NCI-H2196 treated with DMSO at 0.1 percent for 48 hours (cell line): ENCODE measurements around the gene BCR.
"Not testable (repeated sequence)": the region's sequence is repeated elsewhere in the genome, so short reads cannot be mapped to it uniquely, and the experiment has no call there.

Source experiments
- DNase-seq: peaks from one replicate; lab custom pipeline; 2025; ENCODE audit not compliant: unreplicated experiment; lab: John Stamatoyannopoulos, UW

Gene BCR

DNA sequence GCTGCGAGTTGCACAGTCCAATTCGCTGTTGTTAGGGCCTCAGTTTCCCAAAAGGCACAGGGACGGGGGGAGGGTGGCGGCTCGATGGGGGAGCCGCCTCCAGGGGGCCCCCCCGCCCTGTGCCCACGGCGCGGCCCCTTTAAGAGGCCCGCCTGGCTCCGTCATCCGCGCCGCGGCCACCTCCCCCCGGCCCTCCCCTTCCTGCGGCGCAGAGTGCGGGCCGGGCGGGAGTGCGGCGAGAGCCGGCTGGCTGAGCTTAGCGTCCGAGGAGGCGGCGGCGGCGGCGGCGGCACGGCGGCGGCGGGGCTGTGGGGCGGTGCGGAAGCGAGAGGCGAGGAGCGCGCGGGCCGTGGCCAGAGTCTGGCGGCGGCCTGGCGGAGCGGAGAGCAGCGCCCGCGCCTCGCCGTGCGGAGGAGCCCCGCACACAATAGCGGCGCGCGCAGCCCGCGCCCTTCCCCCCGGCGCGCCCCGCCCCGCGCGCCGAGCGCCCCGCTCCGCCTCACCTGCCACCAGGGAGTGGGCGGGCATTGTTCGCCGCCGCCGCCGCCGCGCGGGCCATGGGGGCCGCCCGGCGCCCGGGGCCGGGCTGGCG lies at the start of gene BCR:
TSS of gene BCR (plus strand) at position 209 of the 592 bp plus-strand sequence. CDS start 452 bp downstream, outside the sequence.
- DNase-seq = no peak

DNA sequence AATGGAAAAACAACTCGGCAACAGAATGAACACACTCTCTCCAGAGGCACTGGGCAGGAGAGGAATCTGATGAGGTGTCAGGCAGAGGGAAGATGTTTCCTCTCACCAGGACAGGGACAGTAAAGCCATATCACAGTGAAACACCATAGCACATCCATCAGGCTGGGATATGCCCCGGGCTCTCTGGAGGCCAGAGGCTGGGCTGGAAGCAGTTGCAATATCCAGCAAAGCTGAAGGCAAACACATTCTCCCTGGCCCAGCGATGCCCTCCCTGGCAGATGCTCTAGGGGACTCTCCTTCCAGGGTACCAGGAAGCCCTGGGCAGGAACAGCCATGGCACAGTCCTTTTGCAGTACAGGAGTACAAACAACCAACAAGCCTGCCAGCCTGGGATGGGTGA lies 49.6 kb upstream of the BCR start:
- no peak for DNase-seq

DNA sequence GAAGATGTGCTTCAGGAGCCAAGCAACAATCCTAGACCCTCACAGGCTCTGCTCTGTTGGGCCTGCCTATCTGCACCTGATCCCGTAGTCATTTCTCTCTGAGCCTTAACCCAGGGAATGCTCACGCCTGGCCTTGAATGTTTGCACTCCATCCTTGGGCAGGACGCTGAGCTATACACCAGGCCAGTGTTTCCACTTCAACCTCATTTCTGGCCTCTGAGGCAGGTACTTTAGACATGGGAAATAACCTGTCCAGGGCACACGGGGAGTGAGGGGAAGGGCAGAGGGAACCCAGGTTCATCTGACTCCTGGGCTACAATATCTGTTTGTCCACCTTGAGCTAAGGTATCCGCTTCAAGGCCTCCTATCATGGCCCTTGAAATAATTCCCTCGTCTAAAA lies 48.4 kb upstream of the BCR start:
- DNase-seq = no peak

- no peak for DNase-seq
These were observed 47.8 kb upstream of the BCR start for GRCh38 chr22:23132376-23133091.

DNA sequence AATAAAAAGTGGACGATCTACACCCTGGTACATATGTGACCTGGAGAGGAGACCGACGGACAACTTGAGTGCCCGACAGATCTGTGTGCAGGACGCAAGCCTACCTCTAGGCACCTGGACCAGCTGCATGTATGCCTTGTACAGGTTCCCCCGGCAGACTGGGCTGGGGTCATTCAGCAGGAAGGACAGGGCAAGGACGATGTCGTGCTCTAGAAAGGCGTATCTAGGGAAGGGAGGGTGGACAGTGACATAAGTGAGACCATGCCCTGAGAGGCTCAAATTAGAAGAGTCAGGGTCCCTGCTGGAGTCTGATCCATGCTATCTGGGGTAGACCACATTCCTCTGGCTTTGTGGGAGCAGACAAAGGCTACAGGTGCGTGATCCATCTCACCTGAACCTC lies 46.4 kb upstream of the BCR start:
- no peak for DNase-seq

DNA sequence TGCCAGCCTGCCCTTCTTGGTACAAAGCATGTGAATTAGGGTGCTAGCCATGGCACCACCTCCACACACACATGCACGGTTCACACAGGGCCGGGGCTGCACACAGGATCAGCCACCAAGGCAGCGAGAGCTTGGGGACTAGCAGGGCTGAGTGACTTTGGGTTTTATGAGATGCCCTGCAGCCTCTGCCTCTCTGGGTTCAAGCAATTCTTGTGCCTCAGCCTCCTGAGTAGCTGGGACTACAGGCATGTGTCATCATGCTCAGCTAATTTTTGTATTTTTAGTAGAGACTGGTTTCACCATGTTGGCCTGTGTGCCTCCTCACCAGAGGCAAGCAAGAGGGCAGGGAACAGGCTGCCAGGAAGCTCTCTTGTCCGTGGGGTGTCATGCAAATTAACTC lies 43.3 kb upstream of the BCR start:
- not testable (repeated sequence) for DNase-seq

- no peak for DNase-seq
These were observed 42.8 kb upstream of the BCR start for GRCh38 chr22:23137468-23137867.

- DNase-seq = no peak
These were observed 42.3 kb upstream of the BCR start for GRCh38 chr22:23137905-23138561.

- no peak for DNase-seq
These were observed 41.5 kb upstream of the BCR start for GRCh38 chr22:23138584-23139435.

- DNase-seq = no peak
These were observed 39.9 kb upstream of the BCR start for GRCh38 chr22:23140385-23140784.

DNA sequence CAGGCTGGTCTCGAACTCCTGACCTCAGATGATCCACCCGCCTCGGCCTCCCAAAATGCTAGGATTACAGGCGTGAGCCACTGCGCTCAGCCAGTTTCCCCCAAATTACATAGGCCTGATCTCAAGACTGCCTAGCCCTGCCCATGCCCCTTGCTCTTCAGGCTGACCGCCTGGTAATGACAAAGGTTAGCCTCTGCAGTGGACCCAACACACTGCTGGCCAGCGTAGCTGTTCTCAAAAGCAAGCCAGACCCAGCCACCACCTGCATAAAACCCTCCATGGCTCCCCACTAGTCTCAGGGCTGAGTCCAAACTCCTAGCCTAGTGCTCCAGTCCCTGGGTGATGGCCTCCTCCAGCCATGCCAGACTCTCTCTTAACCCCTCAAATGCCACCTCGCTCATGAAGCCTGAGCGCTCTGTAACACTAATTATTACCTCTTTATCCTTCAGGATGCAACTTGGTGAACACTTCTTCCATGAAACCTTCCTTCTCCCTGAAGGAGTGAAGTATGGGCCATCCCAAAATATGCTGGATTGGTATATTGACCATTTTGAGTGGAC lies 37.7 kb upstream of the BCR start:
- DNase-seq = no peak

- no peak for DNase-seq
These were observed 37.2 kb upstream of the BCR start for GRCh38 chr22:23143119-23143518.

DNA sequence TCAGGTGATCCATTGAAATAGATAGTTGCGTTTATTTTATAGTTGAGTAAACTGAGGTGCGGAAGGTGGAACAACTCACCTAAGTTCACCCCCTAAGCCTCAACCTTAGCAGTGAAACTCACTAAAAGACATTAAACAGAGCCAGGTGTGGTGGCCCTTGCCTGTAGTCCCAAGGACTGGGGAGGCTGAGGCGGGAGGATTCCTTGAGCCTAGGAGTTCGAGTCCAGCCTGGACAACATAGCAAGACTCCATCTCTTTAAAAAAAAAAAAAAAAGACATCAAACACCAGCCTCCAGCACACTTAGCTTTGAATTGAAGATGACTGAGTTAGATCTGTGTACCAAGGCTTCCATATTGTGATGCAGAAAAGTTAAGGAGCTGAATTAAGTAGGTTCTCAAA lies 35.9 kb upstream of the BCR start:
- DNase-seq = no peak

DNA sequence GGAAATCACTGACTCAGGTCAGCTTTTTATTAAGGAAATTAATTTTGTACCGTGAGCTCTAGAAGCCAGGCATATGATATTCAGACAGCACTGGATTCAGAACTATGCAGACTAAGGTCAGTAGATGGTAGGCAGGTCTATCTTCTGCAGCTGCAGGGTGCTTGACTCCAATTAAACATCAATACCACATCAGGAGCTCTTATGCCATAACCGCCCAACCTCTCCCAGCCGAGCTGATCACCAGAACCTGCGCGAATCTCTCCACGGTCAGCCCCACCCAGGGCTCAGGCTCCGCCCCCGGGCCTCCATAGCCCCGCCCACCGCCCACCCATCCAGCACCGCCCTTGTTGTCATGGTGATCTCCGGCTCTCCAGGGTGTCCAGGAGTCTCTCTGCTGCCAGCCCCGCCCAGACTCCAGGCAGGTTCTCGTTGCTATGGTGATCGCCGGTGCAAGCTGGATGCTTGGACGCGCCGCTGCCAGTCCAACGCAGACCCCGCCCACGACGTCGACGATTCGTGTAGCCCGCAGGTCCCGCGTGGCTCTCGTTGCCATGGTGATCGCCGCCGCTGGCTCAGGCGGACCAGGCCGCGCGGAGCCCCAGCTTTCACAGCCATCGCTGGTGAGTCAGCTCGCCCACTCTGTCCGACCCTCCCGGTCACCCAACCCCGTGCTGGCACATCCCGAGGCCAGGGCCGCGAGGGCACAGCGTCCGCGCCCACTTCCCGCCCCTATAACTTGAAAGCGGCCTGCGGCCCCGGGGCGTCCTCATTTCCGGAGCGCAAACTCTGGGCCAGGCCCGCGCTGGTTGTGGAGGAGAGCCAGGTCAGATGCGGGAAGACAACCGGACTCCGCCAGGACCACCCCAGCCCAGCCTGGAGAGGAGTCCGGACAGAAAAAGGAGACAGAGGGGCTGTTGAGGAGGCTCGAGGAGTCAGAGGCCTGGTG lies 35.1 kb upstream of the BCR start, which contains the start of gene RAB36:
TSS of gene RAB36 (plus strand) at position 546 of the 946 bp plus-strand sequence. CDS start 1,140 bp downstream, outside the sequence.
- DNase-seq = peak; percentile 89

- no peak for DNase-seq
These were observed 34.3 kb upstream of the BCR start for GRCh38 chr22:23145878-23146470.

- no peak for DNase-seq
These were observed 33.7 kb upstream of the BCR start for GRCh38 chr22:23146478-23147205.

DNA sequence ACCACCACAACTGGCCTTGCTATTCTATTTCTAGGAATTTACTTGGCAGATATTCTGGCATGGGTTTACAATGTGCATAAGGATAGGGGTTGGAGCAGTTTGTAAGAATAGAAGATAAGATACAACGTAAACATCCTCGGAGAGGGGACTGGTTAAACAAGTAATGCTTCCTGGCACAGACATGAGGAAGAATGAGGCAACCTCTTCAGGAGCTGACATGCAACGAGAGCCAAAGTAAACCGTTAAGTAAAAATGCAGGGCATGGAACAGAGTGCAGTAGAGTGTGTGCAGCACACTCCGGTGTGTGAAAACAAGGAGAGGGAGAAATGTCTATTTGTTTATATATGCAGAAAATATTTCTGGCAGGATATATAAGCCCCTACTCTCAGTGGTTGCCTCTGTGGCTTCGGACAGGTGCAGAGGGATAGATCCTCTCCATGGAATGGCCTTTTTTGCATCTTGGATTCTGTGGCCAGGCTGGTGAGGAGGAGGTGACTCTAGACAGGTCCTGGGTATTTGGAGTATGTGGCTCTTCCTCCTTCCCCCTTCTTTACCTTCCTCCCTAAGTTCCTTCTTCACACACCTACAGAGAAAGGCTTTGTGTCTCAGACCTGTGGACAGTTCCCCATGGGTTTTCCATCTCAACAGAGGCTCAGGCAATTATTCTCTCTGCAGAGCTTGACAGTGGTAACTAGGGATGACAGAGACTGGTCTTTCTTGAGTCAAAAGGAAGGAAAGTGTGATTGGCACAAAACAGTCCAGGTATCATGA lies 32.5 kb upstream of the BCR start:
- DNase-seq = peak; percentile 41

GRCh38 chr22:23149743-23150238 lies 30.5 kb upstream of the BCR start:
- no peak for DNase-seq
